ENCODE measurements around the gene PGC. TPM values are rescaled to one million over a fixed set of nuclear protein-coding genes. Genes with fewer than 3 reads are reported as not detected.

Gene PGC
- total RNA-seq, 1 donor from 2014 or later = not detected

DNA sequence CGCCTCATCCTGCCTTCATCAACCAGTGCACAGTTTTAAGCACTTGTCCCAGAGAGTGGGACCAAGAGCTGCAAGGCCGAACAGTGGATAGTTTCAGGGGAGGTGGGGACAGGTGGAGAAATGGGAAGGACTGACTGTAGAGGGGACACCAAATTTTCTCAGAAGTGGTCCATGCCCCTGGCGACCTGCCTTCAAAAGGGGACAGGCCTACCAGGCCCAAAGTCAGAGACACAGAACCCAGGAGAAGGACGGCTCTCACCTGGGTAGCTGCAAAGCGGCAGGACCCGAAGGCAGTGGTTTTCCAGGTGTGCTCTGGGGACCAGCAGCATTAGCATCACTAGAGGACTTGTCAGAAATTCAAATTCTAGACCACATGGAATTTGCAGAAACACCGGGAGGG, 17.6 kb downstream of the PGC start:
- Mint-ChIP-seq H3K27me3 (ENCODE audit: low read depth) (no peaks in the 10 kb centered on the region), H3K27ac (no peak overlapping the region), H3K4me3 (ENCODE audit: low read depth) (no peak overlapping the region), H3K4me1 (ENCODE audit: low read depth) (peaks cover 30% of the 10 kb centered on the region), H3K9me3 (no peaks in the 10 kb centered on the region), H3K36me3 (ENCODE audit: low read depth) (no peaks in the 10 kb centered on the region)
- DNase-seq (ENCODE audit: low spot score) = no peak
- intact Hi-C loops (cut with micrococcal nuclease) = loop anchor here (10.0 kb wide), 1 partner anchor 655 kb away; the partner anchor contains the start of genes NFYA and OARD1

- DNase-seq (ENCODE audit: low spot score) = no peak
- H3K9me3 Mint-ChIP-seq = no peaks in the 10 kb centered on the region
- H3K27ac Mint-ChIP-seq = no peak overlapping the region
- H3K36me3 Mint-ChIP-seq (ENCODE audit: low read depth) = no peaks in the 10 kb centered on the region
- no peaks in the 10 kb centered on the region for H3K27me3 Mint-ChIP-seq (ENCODE audit: low read depth)
- H3K4me3 Mint-ChIP-seq (ENCODE audit: low read depth) = no peak overlapping the region
- intact Hi-C loops (cut with micrococcal nuclease) = no loop called here
- peaks cover 30% of the 10 kb centered on the region for H3K4me1 Mint-ChIP-seq (ENCODE audit: low read depth)
Measured at GRCh38 chr6:41728954-41729353, 18.2 kb downstream of the PGC start.

DNA sequence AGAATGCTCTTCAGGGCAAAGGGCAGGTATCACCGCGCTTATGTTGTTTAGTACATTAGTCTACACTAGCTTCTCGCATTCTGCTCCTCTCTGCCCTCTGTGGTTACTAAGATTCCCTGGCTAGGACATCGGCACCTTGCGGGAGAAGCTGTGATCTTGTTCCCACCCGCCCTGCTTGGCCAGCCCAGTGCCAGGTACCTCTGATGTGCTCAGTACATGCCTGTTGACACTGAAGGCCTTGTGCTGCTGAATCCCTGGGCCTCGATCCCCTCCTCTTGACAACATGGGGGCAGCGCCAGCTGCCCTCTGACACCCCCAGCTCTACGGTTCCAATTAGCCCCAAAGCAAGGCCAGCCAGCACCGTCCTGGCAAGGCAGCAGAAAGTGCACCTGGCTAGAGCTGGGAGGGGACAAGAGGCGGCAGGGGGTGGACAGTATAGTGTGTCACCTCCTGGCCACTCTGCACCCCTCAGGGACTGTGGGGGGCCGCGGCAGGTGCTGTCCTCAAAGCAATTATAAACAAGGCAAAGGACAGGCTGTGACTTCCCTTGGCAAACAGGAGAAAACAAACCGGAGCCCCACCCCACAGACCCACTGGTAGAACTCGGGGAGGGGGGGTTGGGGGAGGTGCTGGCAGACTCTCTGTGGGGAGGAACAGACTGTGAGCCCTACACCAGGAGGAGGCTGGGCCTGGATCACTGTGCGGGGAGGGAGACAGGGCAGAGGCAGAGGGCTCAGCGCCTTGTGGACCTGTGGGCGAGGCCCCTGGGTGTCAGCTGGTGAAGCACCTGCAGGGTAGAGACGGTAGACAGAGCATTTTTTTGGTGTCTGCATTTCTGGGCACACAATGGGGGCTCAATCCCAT, 18.9 kb downstream of the PGC start:
- Mint-ChIP-seq H3K27ac (no peak overlapping the region), H3K27me3 (ENCODE audit: low read depth) (no peaks in the 10 kb centered on the region), H3K36me3 (ENCODE audit: low read depth) (no peaks in the 10 kb centered on the region), H3K4me1 (ENCODE audit: low read depth) (peaks cover 27% of the 10 kb centered on the region), H3K4me3 (ENCODE audit: low read depth) (no peak overlapping the region), H3K9me3 (no peaks in the 10 kb centered on the region)
- no peak for DNase-seq (ENCODE audit: low spot score)
- intact Hi-C loops (cut with micrococcal nuclease) = no loop called here

GRCh38 chr6:41727705-41728072, 19.5 kb downstream of the PGC start:
- peaks cover 23% of the 10 kb centered on the region for H3K4me1 Mint-ChIP-seq (ENCODE audit: low read depth)
- no peak overlapping the region for H3K27ac Mint-ChIP-seq
- intact Hi-C loops (cut with micrococcal nuclease) = no loop called here
- DNase-seq (ENCODE audit: low spot score) = no peak
- no peak overlapping the region for H3K4me3 Mint-ChIP-seq (ENCODE audit: low read depth)
- no peaks in the 10 kb centered on the region for H3K36me3 Mint-ChIP-seq (ENCODE audit: low read depth)
- no peaks in the 10 kb centered on the region for H3K27me3 Mint-ChIP-seq (ENCODE audit: low read depth)
- no peaks in the 10 kb centered on the region for H3K9me3 Mint-ChIP-seq

GRCh38 chr6:41726876-41727275, 20.3 kb downstream of the PGC start:
- intact Hi-C loops (cut with micrococcal nuclease) = no loop called here
- Mint-ChIP-seq H3K27ac (no peak overlapping the region), H3K4me1 (ENCODE audit: low read depth) (peaks cover 20% of the 10 kb centered on the region), H3K9me3 (no peaks in the 10 kb centered on the region), H3K27me3 (ENCODE audit: low read depth) (no peaks in the 10 kb centered on the region), H3K4me3 (ENCODE audit: low read depth) (no peak overlapping the region), H3K36me3 (ENCODE audit: low read depth) (no peaks in the 10 kb centered on the region)
- no peak for DNase-seq (ENCODE audit: low spot score)

- no peak overlapping the region for H3K4me3 Mint-ChIP-seq (ENCODE audit: low read depth)
- no peaks in the 10 kb centered on the region for H3K36me3 Mint-ChIP-seq (ENCODE audit: low read depth)
- intact Hi-C loops (cut with micrococcal nuclease) = no loop called here
- no peaks in the 10 kb centered on the region for H3K27me3 Mint-ChIP-seq (ENCODE audit: low read depth)
- H3K4me1 Mint-ChIP-seq (ENCODE audit: low read depth) = peaks cover 5% of the 10 kb centered on the region
- no peak for DNase-seq (ENCODE audit: low spot score)
- H3K27ac Mint-ChIP-seq = no peak overlapping the region
- no peaks in the 10 kb centered on the region for H3K9me3 Mint-ChIP-seq
Measured at GRCh38 chr6:41724586-41725501, 22.4 kb downstream of the PGC start.

GRCh38 chr6:41724228-41724580, 23.0 kb downstream of the PGC start:
- Mint-ChIP-seq H3K4me1 (ENCODE audit: low read depth) (peaks cover 5% of the 10 kb centered on the region), H3K9me3 (no peaks in the 10 kb centered on the region), H3K27ac (no peak overlapping the region), H3K27me3 (ENCODE audit: low read depth) (no peaks in the 10 kb centered on the region), H3K36me3 (ENCODE audit: low read depth) (no peaks in the 10 kb centered on the region), H3K4me3 (ENCODE audit: low read depth) (no peak overlapping the region)
- no peak for DNase-seq (ENCODE audit: low spot score)
- intact Hi-C loops (cut with micrococcal nuclease) = no loop called here

- intact Hi-C loops (cut with micrococcal nuclease) = no loop called here
- Mint-ChIP-seq H3K27me3 (ENCODE audit: low read depth) (no peaks in the 10 kb centered on the region), H3K36me3 (ENCODE audit: low read depth) (no peaks in the 10 kb centered on the region), H3K4me3 (ENCODE audit: low read depth) (no peak overlapping the region), H3K4me1 (ENCODE audit: low read depth) (peaks cover 5% of the 10 kb centered on the region), H3K27ac (no peak overlapping the region), H3K9me3 (no peaks in the 10 kb centered on the region)
- DNase-seq (ENCODE audit: low spot score) = no peak
Measured at GRCh38 chr6:41723530-41724227, 23.5 kb downstream of the PGC start.

- intact Hi-C loops (cut with micrococcal nuclease) = no loop called here
- H3K36me3 Mint-ChIP-seq (ENCODE audit: low read depth) = no peaks in the 10 kb centered on the region
- no peaks in the 10 kb centered on the region for H3K9me3 Mint-ChIP-seq
- peaks cover 5% of the 10 kb centered on the region for H3K4me1 Mint-ChIP-seq (ENCODE audit: low read depth)
- no peak overlapping the region for H3K27ac Mint-ChIP-seq
- no peaks in the 10 kb centered on the region for H3K27me3 Mint-ChIP-seq (ENCODE audit: low read depth)
- no peak overlapping the region for H3K4me3 Mint-ChIP-seq (ENCODE audit: low read depth)
- no peak for DNase-seq (ENCODE audit: low spot score)
Measured at GRCh38 chr6:41722969-41723529, 24.1 kb downstream of the PGC start.

DNA sequence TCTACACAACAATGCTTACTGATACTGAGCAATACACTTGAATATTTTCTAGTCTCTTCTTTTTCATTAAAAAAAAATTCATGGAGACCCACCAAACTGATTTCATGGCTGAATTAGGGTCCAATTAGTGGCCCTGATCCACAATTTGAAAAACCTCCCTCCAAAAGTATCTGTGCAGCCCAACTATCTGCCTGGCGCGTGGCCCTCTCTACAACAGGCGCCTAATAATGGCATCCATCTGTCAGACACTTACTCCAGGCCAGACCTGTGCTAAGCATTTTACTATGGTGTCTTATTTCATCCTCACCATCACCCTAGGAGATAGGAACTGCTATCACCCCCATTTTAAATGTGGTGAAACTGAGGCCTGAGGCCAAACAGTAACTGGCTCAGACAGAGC, 25.8 kb downstream of the PGC start:
- no peak overlapping the region for H3K4me3 Mint-ChIP-seq (ENCODE audit: low read depth)
- H3K4me1 Mint-ChIP-seq (ENCODE audit: low read depth) = peaks cover 4% of the 10 kb centered on the region
- H3K9me3 Mint-ChIP-seq = no peaks in the 10 kb centered on the region
- intact Hi-C loops (cut with micrococcal nuclease) = no loop called here
- H3K27me3 Mint-ChIP-seq (ENCODE audit: low read depth) = no peaks in the 10 kb centered on the region
- no peak overlapping the region for H3K27ac Mint-ChIP-seq
- DNase-seq (ENCODE audit: low spot score) = no peak
- no peaks in the 10 kb centered on the region for H3K36me3 Mint-ChIP-seq (ENCODE audit: low read depth)

- intact Hi-C loops (cut with micrococcal nuclease) = no loop called here
- Mint-ChIP-seq H3K4me3 (ENCODE audit: low read depth) (no peak overlapping the region), H3K27me3 (ENCODE audit: low read depth) (no peaks in the 10 kb centered on the region), H3K9me3 (no peaks in the 10 kb centered on the region), H3K36me3 (ENCODE audit: low read depth) (no peaks in the 10 kb centered on the region), H3K4me1 (ENCODE audit: low read depth) (peaks cover 7% of the 10 kb centered on the region), H3K27ac (no peak overlapping the region)
- DNase-seq (ENCODE audit: low spot score) = no peak
Measured at GRCh38 chr6:41720783-41721182, 26.4 kb downstream of the PGC start.

DNA sequence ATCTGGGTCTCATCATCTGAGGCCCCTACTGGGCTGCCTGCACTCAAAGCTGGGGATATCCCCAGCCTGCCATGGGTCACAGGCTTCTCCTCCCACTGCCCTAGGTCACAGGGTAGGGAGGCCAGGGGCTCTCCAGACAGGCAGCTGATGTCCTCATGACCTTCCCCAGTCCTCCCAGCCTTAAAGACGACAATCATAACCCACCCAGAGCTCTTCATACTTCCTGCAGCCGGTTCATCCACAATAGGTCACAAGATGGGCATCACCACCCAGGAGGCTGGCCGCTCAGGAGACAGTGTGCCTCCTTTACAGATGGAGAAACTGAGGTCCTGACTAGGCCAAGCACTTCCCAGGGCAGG, 27.0 kb downstream of the PGC start:
- Mint-ChIP-seq H3K27ac (no peak overlapping the region), H3K4me1 (ENCODE audit: low read depth) (peaks cover 10% of the 10 kb centered on the region), H3K27me3 (ENCODE audit: low read depth) (no peaks in the 10 kb centered on the region), H3K9me3 (no peaks in the 10 kb centered on the region), H3K36me3 (ENCODE audit: low read depth) (no peaks in the 10 kb centered on the region), H3K4me3 (ENCODE audit: low read depth) (no peak overlapping the region)
- intact Hi-C loops (cut with micrococcal nuclease) = no loop called here
- no peak for DNase-seq (ENCODE audit: low spot score)

All from activated T-helper 2 cell treated with anti-CD3 and anti-CD28 coated beads, Interferon-gamma antibody, Interleukin-2, Interleukin-4, amounts not matched to agents 10 μg/mL and 5 μg/mL and 100 μg/mL, durations not matched to agents 14 hours and 24 hours and 36 hours (primary cell).